Skeletal muscle cell (primary cell): ENCODE measurements around the gene TMCC3.
A peak's percentile ranks its signal among the peaks of the same experiment; 100 is the strongest.
"Not testable (repeated sequence)": the region's sequence is repeated elsewhere in the genome, so short reads cannot be mapped to it uniquely, and the experiment has no call there.

Source experiments
- DNase-seq: peaks from one replicate; pipeline ENCODE4 v3.0.0-alpha.2; 2010; ENCODE audit warnings: low read depth
- H3K4me3 ChIP-seq: 2 replicates; pipeline ENCODE4 v1.5.1; 2011; ENCODE audit warnings: low read depth, mild to moderate bottlenecking, control low read depth, low read length, moderate library complexity

The TMCC3 gene

DNA sequence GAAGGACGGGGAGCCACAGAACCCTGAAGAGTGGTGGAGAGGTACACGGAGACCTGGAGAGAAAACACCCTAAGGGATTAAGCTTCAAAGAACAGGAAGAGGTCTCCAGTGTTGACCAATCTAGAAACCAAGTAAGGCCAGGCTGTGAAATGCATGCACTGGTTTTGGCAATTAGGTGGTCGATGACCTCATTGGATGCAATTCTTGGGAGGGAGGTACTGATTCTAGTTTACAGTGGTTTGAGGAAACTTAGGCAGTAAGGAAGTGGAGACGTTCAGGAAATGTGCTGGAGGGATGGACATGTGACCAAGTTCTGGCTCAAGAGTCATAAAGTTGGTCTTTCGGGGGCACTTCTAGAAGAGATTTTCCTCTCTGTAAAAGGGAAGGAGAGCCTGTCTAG, 99.4 kb downstream of the TMCC3 start:
- H3K4me3 ChIP-seq: no peak overlapping the region
- no peak for DNase-seq

- DNase-seq, H3K4me3 ChIP-seq: not testable (repeated sequence)
Observed at GRCh38 chr12:94548833-94549232, 101.5 kb downstream of the TMCC3 start.

DNA sequence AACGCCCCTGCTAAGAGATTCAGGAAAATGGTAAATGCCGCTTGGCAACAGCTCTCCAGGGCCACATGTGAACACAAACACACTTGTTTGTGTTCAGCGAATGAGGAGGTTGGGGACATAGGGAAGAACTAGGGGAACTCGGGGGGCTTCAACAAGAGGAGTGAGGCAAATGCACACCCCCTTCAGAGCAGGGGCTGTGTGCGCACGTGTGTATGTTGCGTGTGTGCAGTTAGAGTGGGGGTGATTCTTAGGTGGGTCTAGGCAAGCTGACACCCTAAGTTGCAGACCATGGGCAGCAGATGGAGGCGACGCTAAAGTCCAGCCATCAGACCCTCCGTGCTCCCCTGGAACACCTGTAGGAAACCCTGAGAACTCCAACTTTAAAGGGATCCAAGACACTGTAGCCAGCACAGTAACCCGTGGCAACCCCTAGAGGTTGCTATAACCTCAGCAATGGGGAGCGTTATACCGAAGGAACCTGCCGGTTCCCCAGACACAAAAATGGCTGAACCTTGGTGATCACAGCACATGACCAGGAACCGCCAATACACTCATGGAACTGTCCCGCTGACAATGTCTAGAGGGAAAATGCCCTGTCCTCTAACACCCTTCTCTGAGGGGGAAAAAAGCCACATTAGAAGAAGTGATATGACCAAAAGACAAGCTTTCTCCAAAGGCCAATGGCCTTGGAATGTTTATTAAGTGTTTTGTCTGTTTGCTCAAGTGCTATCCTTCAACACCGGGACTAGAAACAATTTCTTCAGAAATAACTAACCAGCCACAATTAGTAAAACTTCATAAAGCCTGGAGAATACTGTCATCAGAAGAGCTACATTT, 104.2 kb downstream of the TMCC3 start:
- H3K4me3 ChIP-seq: no peak overlapping the region
- no peak for DNase-seq

DNA sequence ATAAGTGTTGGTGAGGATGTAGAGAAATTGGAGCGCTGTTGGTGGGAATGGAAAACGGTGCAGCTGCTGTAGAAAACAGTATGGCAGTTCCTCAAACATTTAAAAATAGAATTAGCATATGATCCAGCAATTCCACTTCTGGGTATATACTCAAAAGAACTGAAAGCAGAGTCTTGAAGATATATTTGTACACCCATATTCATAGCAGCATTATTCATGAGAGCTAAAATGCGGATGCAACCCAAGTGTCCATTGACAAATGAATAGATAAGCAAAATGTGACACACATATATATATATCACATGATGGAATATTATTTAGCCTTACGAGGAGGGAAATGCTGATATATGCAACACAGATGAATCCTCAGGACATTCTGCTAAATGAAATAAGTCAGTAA, 106.0 kb downstream of the TMCC3 start:
- no peak for DNase-seq
- no peak overlapping the region for H3K4me3 ChIP-seq

- no peak overlapping the region for H3K4me3 ChIP-seq
- DNase-seq: no peak
Observed at GRCh38 chr12:94538318-94538717, 112.0 kb downstream of the TMCC3 start.

DNA sequence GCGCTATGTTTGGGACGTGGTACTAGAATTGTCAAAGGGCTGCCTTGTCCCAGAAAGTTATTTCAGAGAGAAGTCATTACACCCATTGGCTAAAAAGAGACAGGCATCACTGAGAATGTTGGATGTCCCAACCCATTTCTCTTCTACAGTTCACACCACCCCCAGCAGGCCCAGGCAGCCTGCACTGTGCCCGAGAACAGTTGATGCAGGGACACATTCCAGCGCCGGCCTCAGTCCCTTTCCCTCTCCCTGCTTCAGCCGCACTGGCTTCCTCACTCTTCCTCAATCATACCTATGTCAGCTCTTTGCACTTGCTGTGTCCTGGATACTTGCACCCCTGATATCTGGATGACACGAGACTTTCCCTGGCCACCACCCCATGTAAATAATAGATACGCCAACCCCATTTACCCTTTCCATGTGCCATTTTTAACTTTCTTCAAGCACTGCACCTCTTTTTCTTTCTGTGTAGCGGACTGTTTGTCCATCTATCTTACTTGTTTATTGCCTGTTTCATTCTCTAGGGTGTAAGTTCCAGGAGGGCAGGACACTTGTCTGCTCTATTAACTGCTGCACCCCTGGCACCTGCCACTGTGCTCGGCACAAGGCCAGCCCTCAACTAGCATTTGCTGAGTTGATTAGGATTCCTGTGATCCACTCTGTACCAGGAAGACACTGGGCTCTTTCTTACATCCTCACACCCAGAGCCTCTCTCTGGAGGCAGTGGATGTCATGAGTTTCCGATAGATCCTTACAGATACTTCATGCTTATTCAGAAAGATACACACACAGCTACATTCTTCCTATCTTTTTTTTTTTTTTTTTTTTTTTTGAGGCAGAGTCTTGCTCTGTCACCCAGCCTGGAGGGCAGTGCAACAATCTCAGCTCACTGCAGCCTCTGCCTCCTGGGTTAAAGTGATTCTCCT, 114.1 kb downstream of the TMCC3 start:
- no peak for DNase-seq
- H3K4me3 ChIP-seq: no peak overlapping the region

DNA sequence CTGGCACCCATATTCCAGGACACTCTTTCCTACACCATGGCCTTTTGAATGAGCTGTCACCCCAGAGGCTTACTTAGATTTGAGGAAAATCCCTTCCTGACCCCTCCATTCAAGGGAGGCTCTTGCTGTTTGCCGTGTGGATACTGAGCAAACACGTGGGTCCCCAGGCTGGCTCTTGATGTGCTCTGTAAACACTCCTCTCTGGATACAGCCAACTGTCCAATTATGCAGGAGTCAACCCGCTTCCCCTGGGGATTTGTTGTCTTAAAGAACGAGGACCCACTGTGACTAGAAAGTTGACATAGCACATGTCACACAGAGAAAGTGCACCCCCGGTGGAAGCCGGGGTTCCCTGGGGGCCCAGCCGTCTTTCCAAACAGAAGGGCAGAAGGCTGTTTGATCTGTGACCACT, 114.8 kb downstream of the TMCC3 start:
- no peak overlapping the region for H3K4me3 ChIP-seq
- DNase-seq: no peak

GRCh38 chr12:94534774-94535509, 115.4 kb downstream of the TMCC3 start:
- no peak for DNase-seq
- H3K4me3 ChIP-seq: no peak overlapping the region

GRCh38 chr12:94534278-94534677, 116.1 kb downstream of the TMCC3 start:
- no peak for DNase-seq
- no peak overlapping the region for H3K4me3 ChIP-seq

GRCh38 chr12:94532490-94533422, 117.6 kb downstream of the TMCC3 start:
- peak; percentile 13 for DNase-seq
- H3K4me3 ChIP-seq: no peak overlapping the region

GRCh38 chr12:94531196-94531720, 119.1 kb downstream of the TMCC3 start:
- DNase-seq: no peak

DNA sequence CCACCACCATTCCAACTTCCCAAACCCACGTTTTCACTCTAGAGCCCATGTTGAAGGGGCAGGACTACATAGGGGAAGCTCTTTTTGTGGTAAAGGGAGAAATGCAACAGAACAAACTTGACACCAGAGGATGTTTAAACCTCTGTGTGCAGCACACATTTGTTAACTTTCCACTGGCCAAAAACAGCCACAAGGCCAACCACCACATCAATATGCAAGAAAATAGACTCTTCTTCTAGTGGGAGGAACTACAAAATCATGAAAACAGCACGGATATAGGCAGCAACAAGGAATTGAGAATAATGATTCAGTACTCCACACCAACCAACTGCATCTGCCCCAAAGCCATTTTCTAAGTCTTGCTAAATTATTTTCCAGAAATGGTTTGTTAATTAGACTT, 124.4 kb downstream of the TMCC3 start:
- no peak overlapping the region for H3K4me3 ChIP-seq
- DNase-seq: no peak

More at GRCh38 chr12:94531196-94531720, 119.1 kb downstream of the TMCC3 start:
- no peak overlapping the region for H3K4me3 ChIP-seq
